ENCODE data around the gene DISP3. TPM values are rescaled to one million over a fixed set of nuclear protein-coding genes. Genes with fewer than 3 reads are reported as not detected.

DISP3 gene
- total and polyA plus RNA-seq, 11 donors = 0.03 to 0.45 (median 0.12) TPM; not detected in 5

DNA sequence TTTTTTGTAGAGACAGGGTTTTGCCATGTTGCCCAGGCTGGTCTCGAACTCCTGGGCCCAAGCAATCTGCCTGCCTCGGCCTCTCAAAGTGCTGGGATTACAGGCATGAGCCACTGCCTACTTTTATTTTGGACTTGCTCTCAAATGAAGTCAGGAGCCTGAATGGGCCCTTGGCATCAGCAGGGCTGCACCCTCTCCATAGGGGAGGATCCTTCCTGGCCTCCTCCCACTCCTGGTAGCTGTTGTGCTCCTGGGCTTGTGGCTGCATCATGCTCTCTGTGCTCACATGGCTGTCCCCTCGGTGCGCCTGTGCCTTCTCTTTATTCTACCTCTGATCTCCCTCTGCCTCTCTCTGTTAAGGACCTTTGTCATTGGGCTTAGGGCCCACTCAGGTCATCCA is 46.4 kb upstream of the DISP3 start:
- H3K4me3 ChIP-seq = no peak overlapping the region
- DNase-seq = no peak
- H3K9me3 ChIP-seq = no peaks in the 10 kb centered on the region
- intact Hi-C loops (cut with DNase I) = no loop called here
- no peaks in the 10 kb centered on the region for H3K36me3 ChIP-seq
- TF ChIP-seq, protein P1, sequence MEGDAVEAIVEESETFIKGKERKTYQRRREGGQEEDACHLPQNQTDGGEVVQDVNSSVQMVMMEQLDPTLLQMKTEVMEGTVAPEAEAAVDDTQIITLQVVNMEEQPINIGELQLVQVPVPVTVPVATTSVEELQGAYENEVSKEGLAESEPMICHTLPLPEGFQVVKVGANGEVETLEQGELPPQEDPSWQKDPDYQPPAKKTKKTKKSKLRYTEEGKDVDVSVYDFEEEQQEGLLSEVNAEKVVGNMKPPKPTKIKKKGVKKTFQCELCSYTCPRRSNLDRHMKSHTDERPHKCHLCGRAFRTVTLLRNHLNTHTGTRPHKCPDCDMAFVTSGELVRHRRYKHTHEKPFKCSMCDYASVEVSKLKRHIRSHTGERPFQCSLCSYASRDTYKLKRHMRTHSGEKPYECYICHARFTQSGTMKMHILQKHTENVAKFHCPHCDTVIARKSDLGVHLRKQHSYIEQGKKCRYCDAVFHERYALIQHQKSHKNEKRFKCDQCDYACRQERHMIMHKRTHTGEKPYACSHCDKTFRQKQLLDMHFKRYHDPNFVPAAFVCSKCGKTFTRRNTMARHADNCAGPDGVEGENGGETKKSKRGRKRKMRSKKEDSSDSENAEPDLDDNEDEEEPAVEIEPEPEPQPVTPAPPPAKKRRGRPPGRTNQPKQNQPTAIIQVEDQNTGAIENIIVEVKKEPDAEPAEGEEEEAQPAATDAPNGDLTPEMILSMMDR (IDR thresholded peaks at IDR 0.05) = no peak
- no peak for TF ChIP-seq POLR2A (IDR thresholded peaks at IDR 0.05)
- ATAC-seq = no peak
- no peak overlapping the region for H3K27ac ChIP-seq
- H3K4me1 ChIP-seq = no peaks in the 10 kb centered on the region
- 77 to 87% (median 83%) methylated on average over 4 of the region's 4 CpGs for WGBS, 4 donors
- peaks cover 0 to 14% (median 0%) of the 10 kb centered on the region in 9 donors for H3K27me3 ChIP-seq

DNA sequence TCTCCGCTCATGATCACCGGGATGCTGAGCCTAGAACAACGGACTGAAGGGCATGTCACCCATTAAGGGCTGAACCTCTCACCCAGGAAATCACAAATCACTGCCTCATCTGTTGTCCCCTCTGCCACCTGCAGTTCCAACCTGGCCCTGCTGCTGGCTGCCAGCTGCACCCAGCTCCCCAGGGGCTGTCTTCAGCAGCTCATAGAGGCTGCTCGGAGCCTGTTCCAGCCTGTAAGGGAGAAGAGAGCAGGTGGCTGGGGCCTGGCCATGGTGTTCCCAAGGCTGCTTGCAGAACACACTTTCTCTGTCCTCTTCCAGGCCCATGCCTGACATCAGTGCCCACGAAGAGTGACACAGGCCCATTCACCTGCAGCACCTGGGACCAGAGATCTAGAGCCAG is 44.5 kb upstream of the DISP3 start:
- no peak overlapping the region for H3K4me3 ChIP-seq
- WGBS, 4 donors = 61 to 77% (median 72%) methylated on average over 4 to 5 of the region's 5 CpGs
- no peaks in the 10 kb centered on the region for H3K9me3 ChIP-seq
- DNase-seq (no peak), ATAC-seq (no peak)
- intact Hi-C loops (cut with DNase I) = no loop called here
- H3K27ac ChIP-seq = no peak overlapping the region
- H3K27me3 ChIP-seq = peaks cover 0 to 29% (median 0%) of the 10 kb centered on the region in 9 donors
- no peaks in the 10 kb centered on the region for H3K36me3 ChIP-seq
- TF ChIP-seq, protein P1 (IDR thresholded peaks at IDR 0.05) = no peak
- no peak for TF ChIP-seq POLR2A (IDR thresholded peaks at IDR 0.05)
- H3K4me1 ChIP-seq = no peaks in the 10 kb centered on the region

DNA sequence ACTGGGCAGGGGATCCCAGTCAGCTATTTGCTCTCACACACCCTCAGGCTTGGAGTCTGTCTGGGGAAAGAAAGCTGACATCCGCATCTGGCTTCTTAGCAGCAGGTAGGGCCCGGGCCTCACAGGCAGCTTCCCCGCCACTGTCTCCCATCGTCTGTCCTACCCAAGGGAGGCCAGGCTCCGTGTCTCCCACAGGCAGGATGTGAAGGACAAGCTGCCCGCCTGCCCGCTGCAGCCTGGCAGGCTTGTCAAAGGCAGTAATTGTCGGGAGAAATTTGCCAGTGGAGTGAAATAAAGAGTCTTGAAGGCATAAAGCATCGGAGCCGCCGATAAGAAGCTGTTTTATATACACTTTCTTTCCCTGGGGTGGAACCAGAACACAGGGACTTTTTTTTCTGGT is 44.0 kb upstream of the DISP3 start:
- 76 to 85% (median 82%) methylated on average over 11 of the region's 11 CpGs for WGBS, 4 donors
- TF ChIP-seq, protein P1 (IDR thresholded peaks at IDR 0.05) = no peak
- TF ChIP-seq POLR2A (IDR thresholded peaks at IDR 0.05) = no peak
- H3K27me3 ChIP-seq = peaks cover 0 to 32% (median 0%) of the 10 kb centered on the region in 9 donors
- intact Hi-C loops (cut with DNase I) = no loop called here
- DNase-seq (no peak), ATAC-seq (no peak)
- no peak overlapping the region for H3K27ac ChIP-seq
- H3K36me3 ChIP-seq = no peaks in the 10 kb centered on the region
- no peaks in the 10 kb centered on the region for H3K4me1 ChIP-seq
- H3K4me3 ChIP-seq = no peak overlapping the region
- no peaks in the 10 kb centered on the region for H3K9me3 ChIP-seq

DNA sequence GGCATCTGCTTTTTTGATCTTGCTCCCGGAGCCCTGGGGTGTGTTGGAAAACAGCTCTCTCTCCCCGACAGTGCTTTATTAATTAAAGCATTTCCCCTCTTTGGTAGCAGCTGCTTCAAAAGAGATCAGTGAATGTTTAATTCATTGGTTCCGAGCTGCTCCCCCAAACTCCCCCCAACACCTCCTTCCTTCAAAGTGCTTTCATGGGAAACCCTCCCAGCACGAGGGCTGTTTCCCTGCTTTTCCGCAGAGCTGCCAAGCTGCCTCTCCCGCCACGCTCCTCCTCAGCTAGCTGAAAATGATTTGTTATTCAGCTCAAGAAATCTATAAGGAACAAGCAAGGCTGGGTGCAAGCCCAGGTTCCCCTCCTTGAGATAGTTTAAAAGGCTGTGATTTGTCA is 40.0 kb upstream of the DISP3 start:
- DNase-seq (no peak), ATAC-seq (no peak)
- Histone ChIP-seq H3K27ac (no peak overlapping the region), H3K27me3 (peaks cover 0 to 49% (median 0%) of the 10 kb centered on the region in 9 donors), H3K36me3 (no peaks in the 10 kb centered on the region), H3K4me3 (no peak overlapping the region), H3K4me1 (no peaks in the 10 kb centered on the region), H3K9me3 (no peaks in the 10 kb centered on the region)
- no peak for TF ChIP-seq POLR2A (IDR thresholded peaks at IDR 0.05)
- TF ChIP-seq, protein P1 (IDR thresholded peaks at IDR 0.05) = no peak
- 52 to 59% (median 57%) methylated on average over 7 of the region's 7 CpGs for WGBS, 4 donors
- intact Hi-C loops (cut with DNase I) = no loop called here
